Left ventricle myocardium inferior (tissue), 1 donor: Measurements from ENCODE around the gene STEAP1B. TPM values are rescaled to one million over a fixed set of nuclear protein-coding genes. Genes with fewer than 3 reads are reported as not detected.

Experiments used
- DNase-seq: peaks from one replicate; pipeline ENCODE4 v3.0.0-alpha.2; 2020
- H3K27ac ChIP-seq: fragments of 200-600 bp; replicated peaks from 2 replicates; pipeline ENCODE4 v1.8.0; 2021
- H3K27me3 ChIP-seq: fragments of 200-600 bp; 2 replicates; pipeline ENCODE4 v1.8.0; 2021; ENCODE audit warnings: low read depth
- H3K36me3 ChIP-seq: fragments of 200-600 bp; 2 replicates; pipeline ENCODE4 v1.8.0; 2021
- H3K4me1 ChIP-seq: fragments of 200-600 bp; 2 replicates; pipeline ENCODE4 v1.8.0; 2021
- H3K4me3 ChIP-seq: fragments of 200-600 bp; 2 replicates; pipeline ENCODE4 v1.8.0; 2021; ENCODE audit warnings: mild to moderate bottlenecking, moderate library complexity
- H3K9me3 ChIP-seq: fragments of 200-600 bp; replicated peaks from 2 replicates; pipeline ENCODE4 v1.8.0; 2021
- CTCF ChIP-seq: fragments of 200-600 bp; IDR thresholded peaks from 2 replicates; pipeline ENCODE4 v1.8.0; 2021; ENCODE audit warnings: antibody characterized with exemption, mild to moderate bottlenecking, borderline replicate concordance
- intact Hi-C: fragments of 100-400 bp; cut with micrococcal nuclease; formaldehyde crosslinking; loops from one replicate; pipeline ENCODE4 v1.11.0; 2022
- total RNA-seq: library from RNA; stranded (reverse); fragmentation: NEBNext Ultra II Directional; extraction: Animal tissue kit (Norgen Biotek cat#: 25700); gene quantifications from one replicate; pipeline ENCODE4 v1.2.1, GENCODE V29; 2021
- donor health status: DM: no; HTN: yes; CAD: no; lungs with severe emphysema.

The STEAP1B gene
- total RNA-seq, 1 donor from 2014 or later: 0.63 TPM

- no peak for TF ChIP-seq CTCF
- Histone ChIP-seq H3K36me3 (no peaks in the 10 kb centered on the region), H3K27ac (no peak overlapping the region), H3K27me3 (no peaks in the 10 kb centered on the region), H3K9me3 (no peaks in the 10 kb centered on the region), H3K4me3 (no peak overlapping the region), H3K4me1 (peaks cover 7% of the 10 kb centered on the region)
- intact Hi-C loops: loop anchor here (2.0 kb wide), 1 partner anchor 377 kb away; no protein-coding TSS in a partner anchor
- DNase-seq: no peak
These were observed 11.9 kb downstream of the STEAP1B start for GRCh38 chr7:22487978-22488642.

GRCh38 chr7:22486597-22486996 lies 13.4 kb downstream of the STEAP1B start:
- peaks cover 17% of the 10 kb centered on the region for H3K4me1 ChIP-seq
- intact Hi-C loops: no loop called here
- H3K4me3 ChIP-seq: no peak overlapping the region
- TF ChIP-seq CTCF: no peak
- H3K27me3 ChIP-seq: no peaks in the 10 kb centered on the region
- no peak overlapping the region for H3K27ac ChIP-seq
- no peaks in the 10 kb centered on the region for H3K9me3 ChIP-seq
- no peaks in the 10 kb centered on the region for H3K36me3 ChIP-seq
- no peak for DNase-seq

GRCh38 chr7:22485189-22485588 lies 14.8 kb downstream of the STEAP1B start:
- no peak for DNase-seq
- TF ChIP-seq CTCF: no peak
- H3K27me3 ChIP-seq: no peaks in the 10 kb centered on the region
- H3K4me3 ChIP-seq: no peak overlapping the region
- no peaks in the 10 kb centered on the region for H3K9me3 ChIP-seq
- no peaks in the 10 kb centered on the region for H3K36me3 ChIP-seq
- H3K27ac ChIP-seq: no peak overlapping the region
- H3K4me1 ChIP-seq: peaks cover 17% of the 10 kb centered on the region
- intact Hi-C loops: no loop called here

GRCh38 chr7:22482503-22482902 lies 17.5 kb downstream of the STEAP1B start:
- Histone ChIP-seq H3K4me3 (no peak overlapping the region), H3K36me3 (no peaks in the 10 kb centered on the region), H3K27me3 (peaks cover 6% of the 10 kb centered on the region), H3K9me3 (no peaks in the 10 kb centered on the region), H3K27ac (peak overlapping the region; percentile 62), H3K4me1 (peaks cover 9% of the 10 kb centered on the region)
- TF ChIP-seq CTCF: no peak
- DNase-seq: no peak
- intact Hi-C loops: no loop called here

GRCh38 chr7:22481726-22482125 lies 18.3 kb downstream of the STEAP1B start:
- DNase-seq: no peak
- Histone ChIP-seq H3K27ac (peak overlapping the region; percentile 62), H3K9me3 (no peaks in the 10 kb centered on the region), H3K27me3 (peaks cover 6% of the 10 kb centered on the region), H3K4me3 (no peak overlapping the region), H3K36me3 (no peaks in the 10 kb centered on the region), H3K4me1 (peaks cover 9% of the 10 kb centered on the region)
- intact Hi-C loops: no loop called here
- no peak for TF ChIP-seq CTCF
